ENCODE data around the gene ACADM. TPM values are rescaled to one million over a fixed set of nuclear protein-coding genes. Genes with fewer than 3 reads are reported as not detected.

The ACADM gene
- polyA plus RNA-seq, 3 donors: 7.1 to 32.1 (median 31.3) TPM

GRCh38 chr1:75711846-75712245, 12.7 kb upstream of the ACADM start:
- H3K27me3 ChIP-seq (ENCODE audit: control insufficient read depth in 2 of 2, insufficient read depth in 2 of 2, low read length in 2 of 2): no peaks in the 10 kb centered on the region
- DNase-seq: no peak
- peaks cover 0 to 9% (median 5%) of the 10 kb centered on the region in 3 donors for H3K27me3 Mint-ChIP-seq (ENCODE audit: low read depth in 3 of 3)
- H3K9me3 ChIP-seq (replicated peaks in 1 of 2; ENCODE audit: control insufficient read depth in 1 of 2, insufficient read depth in 1 of 2, low read length in 2 of 2): no peaks in the 10 kb centered on the region
- H3K4me3 Mint-ChIP-seq: no peak overlapping the region
- no peak overlapping the region for H3K4me3 ChIP-seq (replicated peaks in 1 of 3; ENCODE audit: low read depth in 2 of 3, low read length in 3 of 3)
- no peak overlapping the region for H3K4me2 ChIP-seq (replicated peaks; ENCODE audit: extremely low read depth, low read length, poor library complexity, severe bottlenecking)
- H3K36me3 ChIP-seq (replicated peaks in 1 of 2; ENCODE audit: control insufficient read depth in 1 of 2, insufficient read depth in 2 of 2, low read length in 2 of 2): no peaks in the 10 kb centered on the region
- H3K4me1 Mint-ChIP-seq: peaks cover 1% of the 10 kb centered on the region
- H3K27ac Mint-ChIP-seq: no peak overlapping the region
- no peaks in the 10 kb centered on the region for H4K20me1 ChIP-seq (ENCODE audit: insufficient read depth, low read length)
- no peak for TF ChIP-seq CTCF (IDR thresholded peaks at IDR 0.05)
- no peaks in the 10 kb centered on the region for H3K36me3 Mint-ChIP-seq
- H3K9ac ChIP-seq (ENCODE audit: insufficient read depth, low read length, poor library complexity, severe bottlenecking): no peak overlapping the region
- peaks cover 0 to 5% (median 2%) of the 10 kb centered on the region in 7 donors for H3K9me3 Mint-ChIP-seq
- intact Hi-C loops (cut with micrococcal nuclease): no loop called here
- H3K79me2 ChIP-seq (ENCODE audit: insufficient read depth, low read length): no peaks in the 10 kb centered on the region
- peaks cover 0 to 2% of the 10 kb centered on the region in 2 donors for H3K4me1 ChIP-seq (ENCODE audit: control insufficient read depth in 1 of 2, insufficient read depth in 2 of 2, low read length in 2 of 2)
- H2AFZ ChIP-seq (ENCODE audit: insufficient read depth, low read depth, low read length, poor library complexity, severe bottlenecking): no peak overlapping the region
- H3K27ac ChIP-seq (ENCODE audit: low read depth in 1 of 2, low read length in 2 of 2): no peak overlapping the region

GRCh38 chr1:75712306-75712705, 12.2 kb upstream of the ACADM start:
- H3K4me3 ChIP-seq (replicated peaks in 1 of 3; ENCODE audit: low read depth in 2 of 3, low read length in 3 of 3): no peak overlapping the region

More at GRCh38 chr1:75712306-75712705, 12.2 kb upstream of the ACADM start:
- Histone ChIP-seq H3K9ac (ENCODE audit: insufficient read depth, low read length, poor library complexity, severe bottlenecking) (no peak overlapping the region), H2AFZ (ENCODE audit: insufficient read depth, low read depth, low read length, poor library complexity, severe bottlenecking) (no peak overlapping the region), H3K36me3 (replicated peaks in 1 of 2; ENCODE audit: control insufficient read depth in 1 of 2, insufficient read depth in 2 of 2, low read length in 2 of 2) (no peaks in the 10 kb centered on the region), H3K79me2 (ENCODE audit: insufficient read depth, low read length) (no peaks in the 10 kb centered on the region), H4K20me1 (ENCODE audit: insufficient read depth, low read length) (no peaks in the 10 kb centered on the region), H3K27ac (ENCODE audit: low read depth in 1 of 2, low read length in 2 of 2) (no peak overlapping the region), H3K27me3 (ENCODE audit: control insufficient read depth in 2 of 2, insufficient read depth in 2 of 2, low read length in 2 of 2) (no peaks in the 10 kb centered on the region), H3K4me2 (replicated peaks; ENCODE audit: extremely low read depth, low read length, poor library complexity, severe bottlenecking) (no peak overlapping the region), H3K4me1 (ENCODE audit: control insufficient read depth in 1 of 2, insufficient read depth in 2 of 2, low read length in 2 of 2) (peaks cover 0 to 2% of the 10 kb centered on the region in 2 donors), H3K9me3 (replicated peaks in 1 of 2; ENCODE audit: control insufficient read depth in 1 of 2, insufficient read depth in 1 of 2, low read length in 2 of 2) (no peaks in the 10 kb centered on the region)
- intact Hi-C loops (cut with micrococcal nuclease): no loop called here
- DNase-seq: no peak
- TF ChIP-seq CTCF (IDR thresholded peaks at IDR 0.05): no peak
- Mint-ChIP-seq H3K27ac (no peak overlapping the region), H3K27me3 (ENCODE audit: low read depth in 3 of 3) (peaks cover 0 to 8% (median 5%) of the 10 kb centered on the region in 3 donors), H3K4me1 (peaks cover 1% of the 10 kb centered on the region), H3K4me3 (no peak overlapping the region), H3K36me3 (no peaks in the 10 kb centered on the region), H3K9me3 (peaks cover 0 to 4% (median 2%) of the 10 kb centered on the region in 7 donors)

All from CD14-positive monocyte (primary cell).